NCI-H524 (cell line): Measurements from ENCODE around the gene KCNIP1.

ENCODE experiments used
- DNase-seq, 2 experiments: peaks; one replicate each; lab custom pipeline; 2025; lab: John Stamatoyannopoulos, UW

Gene KCNIP1

DNA sequence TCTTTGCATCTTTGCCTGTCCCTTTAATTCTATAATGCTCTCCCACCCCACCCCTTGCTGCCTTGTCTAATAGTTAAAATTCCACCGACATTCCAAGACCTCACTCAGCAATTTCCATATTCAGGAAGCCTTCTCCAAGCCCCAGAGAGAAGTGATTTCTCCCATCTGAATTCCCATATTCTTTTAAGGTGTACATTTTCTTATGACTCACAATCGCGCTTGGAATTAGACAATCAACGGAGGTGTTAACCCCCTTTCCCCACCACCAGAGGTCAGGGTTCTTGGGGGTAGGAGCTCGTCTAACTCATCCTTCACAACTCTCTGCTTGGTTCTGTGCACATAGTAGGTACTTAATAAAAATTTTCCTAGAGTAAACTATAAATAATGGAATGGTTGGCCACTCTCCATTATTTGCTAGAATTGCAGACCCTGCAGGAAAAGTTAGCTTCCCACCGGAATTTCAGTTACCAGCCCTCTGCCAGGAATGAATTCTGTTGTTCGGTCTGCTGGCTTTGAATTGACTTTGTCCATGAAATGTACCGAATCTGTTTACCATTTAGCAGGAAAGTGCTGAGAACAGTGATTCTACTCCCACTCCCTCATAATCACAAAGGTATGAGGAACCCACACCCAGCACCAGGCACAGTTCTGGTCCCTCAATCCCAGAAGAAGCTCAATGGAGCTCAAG, 5.0 kb downstream of the KCNIP1 start:
- DNase-seq: no peak

GRCh38 chr5:170509348-170509660, 5.5 kb downstream of the KCNIP1 start:
- DNase-seq: no peak

DNA sequence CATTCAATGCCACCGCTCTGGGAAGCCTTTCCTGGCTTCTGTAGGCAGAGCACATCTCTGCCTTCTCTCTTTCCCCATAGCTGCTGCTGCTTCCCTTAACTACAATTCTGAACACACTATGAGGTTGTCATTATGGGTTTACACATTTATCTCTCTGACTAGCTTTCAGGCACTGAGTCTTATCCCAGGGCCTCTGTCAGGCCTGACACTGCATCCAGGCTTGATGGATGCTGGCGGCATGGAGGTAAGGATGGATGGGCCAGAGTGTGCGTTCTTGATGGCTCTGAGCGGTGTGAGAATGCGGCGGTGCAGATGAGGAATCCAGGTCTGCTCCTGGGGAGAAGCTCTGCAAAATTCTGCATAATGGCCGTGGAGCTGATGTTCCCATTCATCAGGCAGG, 6.3 kb downstream of the KCNIP1 start:
- DNase-seq: no peak

DNA sequence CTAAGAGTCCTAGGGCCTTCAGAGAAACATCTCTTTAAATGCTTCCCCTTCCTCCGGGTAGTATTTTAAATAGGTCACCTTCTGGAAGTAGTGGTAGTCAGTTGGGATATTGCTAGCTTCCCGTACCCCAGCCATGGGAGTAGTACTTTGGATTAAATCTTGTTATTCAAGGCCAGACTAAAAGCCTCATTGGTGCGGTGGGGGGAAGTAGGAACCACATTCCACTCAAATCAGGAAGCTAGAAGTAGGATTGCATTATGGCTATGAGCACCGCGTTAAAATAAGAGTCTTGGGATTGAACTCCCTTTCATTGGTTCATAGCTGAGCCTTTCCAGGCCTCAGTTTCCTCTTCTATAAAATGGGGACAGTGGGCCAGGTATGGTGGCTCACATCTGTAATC, 6.7 kb downstream of the KCNIP1 start:
- DNase-seq: no peak

DNA sequence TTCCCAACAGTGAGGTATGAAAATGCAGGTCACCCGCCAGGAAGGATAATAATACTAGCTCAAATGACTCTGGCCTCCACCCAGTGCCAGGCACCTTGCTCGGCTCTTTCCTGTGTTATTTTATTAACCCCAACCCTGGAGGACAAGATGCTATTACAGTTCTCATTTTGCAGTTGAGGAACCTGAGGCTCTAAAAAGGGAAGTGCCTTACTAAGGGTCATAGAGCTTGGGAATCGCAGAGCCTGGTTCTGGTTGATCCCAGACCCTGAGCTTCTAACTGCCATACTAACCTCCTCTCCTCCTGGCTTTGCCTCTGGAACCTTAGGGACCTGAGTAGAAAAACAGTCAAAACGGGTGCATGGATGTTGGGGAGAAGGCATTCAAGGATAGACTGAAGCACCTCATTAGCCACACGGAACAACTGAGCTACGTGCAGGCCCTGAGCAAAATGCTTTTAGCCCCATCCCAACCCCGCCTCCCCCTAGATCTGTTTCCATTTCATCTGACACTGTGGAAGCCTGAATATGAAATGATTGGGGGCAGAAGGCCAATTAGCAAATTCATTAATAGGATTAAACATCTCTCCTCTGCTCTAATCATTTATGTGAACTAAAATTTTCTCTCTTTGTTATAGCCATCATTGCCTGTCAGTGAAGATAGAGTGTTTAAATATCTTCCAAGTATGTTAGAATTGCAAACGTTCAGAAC, 7.9 kb downstream of the KCNIP1 start:
- peak; percentile 24 to 62 for DNase-seq

DNA sequence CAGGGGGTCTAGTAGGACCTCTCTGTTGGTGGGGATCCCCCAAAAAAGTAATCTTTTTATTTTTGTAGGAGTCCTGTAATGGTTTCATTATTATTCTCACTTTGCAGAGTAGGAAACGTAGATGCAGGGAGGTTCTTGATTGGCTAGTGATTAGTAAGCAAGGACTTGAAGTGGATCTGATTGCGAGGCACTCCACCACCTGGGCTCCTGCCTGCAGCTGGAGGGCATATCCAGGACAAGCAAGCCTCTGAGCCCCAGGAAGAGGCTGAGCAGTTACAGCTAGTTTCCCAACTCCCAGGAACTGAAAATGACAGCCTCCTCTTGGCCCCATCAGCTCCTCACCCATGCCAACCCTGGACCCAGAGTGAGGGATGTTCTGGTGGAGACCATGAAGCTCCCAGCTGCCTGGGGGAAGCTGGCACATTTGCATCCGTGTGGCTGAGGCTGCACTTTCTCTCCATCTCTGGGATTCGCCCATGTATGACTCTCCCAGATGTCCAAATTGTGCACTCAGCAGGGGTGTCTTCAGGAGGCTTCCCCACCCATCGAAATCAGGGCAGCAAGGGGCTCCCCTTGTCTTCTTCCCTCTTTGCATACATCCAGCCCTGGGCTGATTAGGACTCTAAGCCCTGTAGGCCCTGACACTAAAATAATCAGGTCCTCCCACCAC, 10.2 kb downstream of the KCNIP1 start:
- DNase-seq: peak; percentile 73 to 86

DNA sequence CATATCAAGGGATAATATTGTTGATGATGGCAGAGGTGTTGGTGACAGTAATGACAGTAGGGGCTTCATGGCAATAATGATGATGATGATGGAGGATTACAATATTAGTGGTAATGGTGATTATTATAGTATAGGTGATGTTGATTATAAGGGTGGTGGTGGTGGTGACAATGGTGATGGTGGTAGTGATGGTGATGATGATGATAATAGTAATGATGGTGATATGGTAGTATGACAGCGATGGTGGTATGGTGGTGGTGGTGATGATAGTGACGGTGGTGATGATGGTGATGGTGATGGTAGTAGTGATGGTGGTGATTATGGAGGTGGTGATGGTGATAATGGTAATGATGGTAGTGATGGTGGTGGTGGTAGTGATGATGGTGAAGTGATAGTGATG, 13.6 kb downstream of the KCNIP1 start:
- DNase-seq: no peak

- DNase-seq: no peak
Observed at GRCh38 chr5:170518277-170518676, 14.5 kb downstream of the KCNIP1 start.

- no peak for DNase-seq
Observed at GRCh38 chr5:170519549-170519948, 15.7 kb downstream of the KCNIP1 start.

DNA sequence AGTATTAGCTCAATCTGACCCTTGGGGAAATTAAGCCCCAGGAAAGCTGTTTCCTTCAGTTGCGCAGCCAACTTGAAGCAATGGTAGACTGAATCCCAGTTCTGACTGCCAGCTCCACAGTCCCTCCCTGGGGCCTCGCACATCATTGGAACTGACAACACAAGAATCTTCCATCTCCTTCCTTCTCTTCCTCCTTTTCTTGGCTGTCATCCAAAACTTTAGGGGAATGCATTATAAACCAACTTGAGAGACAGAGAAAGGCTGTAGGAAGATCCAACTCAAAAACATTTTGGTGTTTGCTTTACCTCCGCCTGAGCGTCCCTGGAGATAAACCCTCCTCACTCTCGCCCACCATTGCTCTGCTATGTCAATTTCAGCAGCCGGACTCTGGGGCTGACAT, 16.6 kb downstream of the KCNIP1 start:
- no peak for DNase-seq

DNA sequence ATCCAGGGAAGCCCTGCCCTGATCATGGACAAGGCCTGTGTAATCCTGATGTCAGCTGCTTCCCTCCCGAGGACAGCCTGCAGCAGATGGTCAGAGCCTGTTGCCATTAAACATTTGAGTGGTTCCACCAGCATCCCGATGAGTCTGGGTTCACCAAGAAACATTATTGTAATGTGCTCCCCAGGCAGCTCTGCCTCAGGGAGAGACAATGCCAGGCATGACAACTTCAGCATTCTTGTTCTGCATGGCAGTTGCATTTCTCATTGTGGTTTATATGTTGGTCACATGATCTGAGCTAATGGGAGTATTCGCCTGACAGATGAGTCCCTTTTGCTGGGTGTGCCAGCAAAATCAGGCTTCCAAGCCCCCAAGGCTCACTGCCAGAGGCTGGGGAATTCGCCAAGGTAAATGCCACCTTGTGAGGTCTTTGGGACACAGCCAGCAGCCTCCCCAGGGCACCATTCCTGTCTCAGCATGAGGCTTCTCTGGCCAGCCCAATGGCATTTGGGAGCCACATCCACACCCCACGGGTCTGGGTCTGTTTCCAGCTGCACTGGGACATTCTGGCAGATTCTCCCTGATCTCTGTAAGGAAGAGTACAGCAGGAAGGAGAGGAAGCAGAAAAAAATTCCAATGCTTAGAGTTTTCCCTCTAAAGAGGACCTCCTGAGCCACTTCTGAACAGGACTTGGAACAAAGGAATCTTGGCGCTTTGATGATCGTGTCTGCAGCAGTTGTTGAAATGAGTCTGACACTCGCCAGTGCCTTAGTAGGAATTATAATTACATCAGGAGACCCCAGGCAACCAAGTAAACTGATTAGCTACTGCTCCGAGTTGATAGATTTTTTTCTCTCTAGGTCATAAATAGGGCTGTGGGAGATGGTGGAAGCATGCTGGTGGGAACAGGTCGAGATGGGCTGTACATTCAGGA, 18.7 kb downstream of the KCNIP1 start:
- DNase-seq: peak; percentile 78 to 87

GRCh38 chr5:170523142-170523551, 19.3 kb downstream of the KCNIP1 start:
- DNase-seq: peak in 1 of 2 experiments; percentile 43

GRCh38 chr5:170523830-170524229, 20.0 kb downstream of the KCNIP1 start:
- no peak for DNase-seq

DNA sequence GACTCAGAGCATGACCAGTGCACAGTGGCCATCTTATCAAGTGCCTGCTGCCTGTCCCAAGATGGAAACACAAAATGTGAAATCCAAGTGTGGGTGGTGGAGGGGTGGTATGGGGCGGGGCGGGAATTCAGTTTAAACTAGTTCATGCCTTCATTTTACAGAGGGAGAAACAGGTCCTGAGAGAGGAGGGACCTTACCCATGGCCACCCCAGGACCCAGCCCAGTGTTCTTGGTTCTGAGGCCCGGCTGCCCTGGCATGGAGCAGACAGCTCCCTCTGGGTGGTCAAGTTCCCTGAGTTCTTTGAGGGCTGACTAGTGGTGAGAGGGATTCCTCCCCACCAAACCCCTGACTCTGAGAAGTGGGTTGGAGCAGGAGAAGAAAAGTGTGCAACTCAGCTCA, 20.8 kb downstream of the KCNIP1 start:
- no peak for DNase-seq

DNA sequence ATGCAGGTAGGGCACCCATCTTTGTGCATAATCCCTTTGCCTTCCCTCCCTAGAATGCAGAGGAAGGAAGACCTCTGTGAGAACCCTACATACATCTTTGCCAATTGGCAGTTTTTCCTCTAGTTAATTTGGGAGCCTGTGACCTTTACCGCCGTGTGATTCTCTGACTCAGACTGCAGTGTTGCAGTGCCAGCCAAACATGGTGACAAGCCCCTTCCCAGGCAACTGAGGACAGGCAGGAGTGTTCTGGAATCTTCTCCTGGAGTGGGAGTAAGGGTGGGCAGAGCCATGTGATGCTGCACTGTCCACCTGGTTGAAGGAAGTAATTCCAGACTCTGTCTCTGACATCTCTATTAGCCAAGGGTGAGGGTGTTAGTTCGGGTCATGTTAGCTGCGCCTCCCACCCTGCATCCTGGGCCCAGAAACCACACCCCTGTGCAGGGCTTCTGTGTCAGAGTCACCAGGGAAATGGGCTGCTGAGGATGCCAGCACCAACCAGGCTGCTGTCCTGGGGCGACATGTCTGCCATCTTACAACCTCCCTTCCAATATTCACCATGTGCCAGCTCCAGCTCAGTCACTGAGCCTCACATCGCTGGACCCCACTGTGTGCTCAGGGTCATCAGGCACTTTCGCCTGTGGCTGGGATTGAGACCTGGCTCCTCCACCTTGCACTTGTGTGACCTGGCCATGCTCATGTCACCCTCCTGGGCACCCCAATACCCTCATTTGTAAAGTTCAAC, 21.8 kb downstream of the KCNIP1 start:
- DNase-seq: no peak

DNA sequence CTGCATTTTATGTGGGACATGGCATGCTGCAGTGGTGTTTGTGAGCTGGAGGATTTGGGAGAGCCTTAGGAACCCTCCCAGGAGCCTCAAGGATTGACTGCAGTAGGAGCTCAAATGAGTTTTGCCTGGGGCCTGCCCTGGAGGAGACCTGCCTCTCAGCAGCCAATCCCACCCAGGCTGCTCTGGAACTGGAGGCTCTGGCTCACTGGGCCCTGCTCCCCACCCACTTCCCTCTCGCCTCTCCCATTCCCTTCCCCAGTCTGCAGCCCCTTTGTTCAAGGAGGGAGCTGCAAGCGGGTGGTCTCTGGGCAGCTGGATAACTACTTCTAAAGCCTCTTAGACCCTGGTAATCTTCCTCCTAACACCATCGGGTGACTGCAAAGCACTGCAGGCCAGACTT, 24.2 kb downstream of the KCNIP1 start:
- no peak for DNase-seq

DNA sequence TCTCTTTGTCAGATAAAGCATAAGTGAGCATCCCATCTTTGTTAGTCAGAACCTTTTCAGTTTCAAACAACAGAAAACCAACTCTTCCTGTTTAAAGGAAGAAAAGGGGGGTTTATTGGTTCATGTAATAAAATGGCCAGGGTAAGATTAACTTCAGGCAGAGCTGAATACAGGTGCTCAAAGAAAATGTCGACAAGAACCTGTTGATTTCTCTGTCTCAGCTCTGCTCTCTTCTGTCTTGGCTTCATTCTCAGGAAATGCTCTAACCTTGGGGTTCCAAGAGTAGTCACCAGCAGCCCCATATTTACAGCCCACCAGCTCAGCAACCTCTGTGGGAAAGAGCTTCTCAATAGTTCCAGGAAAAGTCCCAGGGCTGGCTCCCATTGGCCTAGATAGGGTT, 25.2 kb downstream of the KCNIP1 start:
- DNase-seq: no peak

DNA sequence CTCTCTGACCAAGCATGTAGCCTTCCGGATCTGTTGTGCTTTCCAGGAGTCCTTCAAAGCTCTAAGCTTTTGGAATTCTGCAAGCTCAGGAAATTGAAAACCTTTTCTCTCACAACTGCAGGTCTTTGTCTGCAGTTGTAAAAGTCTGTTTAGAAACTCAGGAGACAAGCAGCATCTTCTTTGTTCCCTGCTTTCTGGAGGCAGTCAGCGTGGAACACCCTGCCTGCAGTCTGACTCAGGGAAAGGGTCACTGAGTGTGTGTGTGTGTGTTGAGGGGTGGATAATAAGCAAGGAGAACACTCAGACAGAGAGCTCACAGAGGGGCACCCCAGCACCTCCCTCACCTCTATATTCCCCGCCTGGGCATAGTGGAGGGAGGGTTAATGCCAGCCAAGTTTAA, 29.1 kb downstream of the KCNIP1 start:
- no peak for DNase-seq

- peak in 1 of 2 experiments; percentile 75 for DNase-seq
Observed at GRCh38 chr5:170533383-170533782, 29.6 kb downstream of the KCNIP1 start.

DNA sequence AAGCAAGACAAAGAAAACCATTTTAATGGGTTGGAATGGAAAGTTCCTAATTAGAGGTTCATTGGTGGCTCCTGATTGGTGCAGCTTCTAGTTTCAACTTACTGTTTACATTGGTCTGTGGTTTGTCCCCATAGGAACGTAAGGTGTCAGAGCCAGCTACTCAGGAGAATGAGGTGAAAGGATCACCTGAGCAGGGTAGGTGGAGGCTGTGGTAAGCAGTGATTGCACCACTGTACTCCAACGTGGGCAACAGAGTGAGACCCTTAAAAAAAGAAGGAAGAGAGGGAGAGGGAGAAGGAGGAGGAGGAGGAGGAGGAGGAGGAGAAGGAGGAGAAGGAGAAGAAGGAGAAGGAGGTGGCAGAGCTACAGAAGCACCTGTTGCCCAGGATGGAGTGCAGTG, 30.4 kb downstream of the KCNIP1 start:
- DNase-seq: no peak

DNA sequence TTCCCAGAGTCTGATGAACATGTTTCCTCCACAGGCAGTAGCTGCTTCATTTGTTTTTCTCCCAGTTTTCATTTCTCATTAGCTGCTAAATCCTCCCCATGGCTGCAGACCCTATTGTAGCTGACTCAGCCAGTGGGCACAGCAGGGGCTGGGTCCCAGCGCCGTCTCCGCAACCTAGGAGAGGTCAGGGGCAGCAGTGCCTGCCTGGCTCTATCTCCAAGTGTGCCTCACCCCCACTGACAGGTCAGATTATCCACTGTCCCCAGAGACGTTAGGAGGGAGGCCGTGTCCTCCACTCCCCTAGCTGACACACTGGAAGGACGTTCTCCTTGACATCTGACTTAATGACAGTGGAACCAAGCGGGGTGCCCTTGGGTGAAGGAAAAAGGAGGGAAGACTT, 31.1 kb downstream of the KCNIP1 start:
- DNase-seq: no peak

GRCh38 chr5:170536525-170536924, 32.7 kb downstream of the KCNIP1 start:
- no peak for DNase-seq
